GM21515 (cell line): ENCODE data around the gene CEP112.
"Not testable (repeated sequence)": the region's sequence is repeated elsewhere in the genome, so short reads cannot be mapped to it uniquely, and the experiment has no call there.

Experiments
- ATAC-seq: cut with Tn5 transposase; IDR thresholded peaks from one replicate; pipeline ENCODE4 v1.9.1; 2021; ENCODE audit not compliant: unreplicated experiment

The CEP112 gene

GRCh38 chr17:65745241-65745640 lies 446.7 kb downstream of the CEP112 start:
- no peak for ATAC-seq

- no peak for ATAC-seq
These were observed 448.7 kb downstream of the CEP112 start for GRCh38 chr17:65743308-65743655.

- no peak for ATAC-seq
These were observed 449.3 kb downstream of the CEP112 start for GRCh38 chr17:65742403-65743307.

- no peak for ATAC-seq
These were observed 450.2 kb downstream of the CEP112 start for GRCh38 chr17:65741710-65742109.

GRCh38 chr17:65739034-65739433 lies 452.9 kb downstream of the CEP112 start:
- no peak for ATAC-seq

- no peak for ATAC-seq
These were observed 454.5 kb downstream of the CEP112 start for GRCh38 chr17:65737451-65737850.

GRCh38 chr17:65733314-65733713 lies 458.6 kb downstream of the CEP112 start:
- no peak for ATAC-seq

- not testable (repeated sequence) for ATAC-seq
These were observed 459.3 kb downstream of the CEP112 start for GRCh38 chr17:65732667-65733066.

GRCh38 chr17:65730711-65731169 lies 461.2 kb downstream of the CEP112 start:
- ATAC-seq = no peak

- no peak for ATAC-seq
These were observed 462.7 kb downstream of the CEP112 start for GRCh38 chr17:65729207-65729606.

GRCh38 chr17:65727832-65728231 lies 464.1 kb downstream of the CEP112 start:
- no peak for ATAC-seq

GRCh38 chr17:65727246-65727645 lies 464.7 kb downstream of the CEP112 start:
- no peak for ATAC-seq

- ATAC-seq = no peak
These were observed 468.3 kb downstream of the CEP112 start for GRCh38 chr17:65723431-65724151.

GRCh38 chr17:65718601-65719000 lies 473.3 kb downstream of the CEP112 start:
- no peak for ATAC-seq

GRCh38 chr17:65712383-65713267 lies 479.3 kb downstream of the CEP112 start:
- ATAC-seq = no peak

GRCh38 chr17:65711671-65712276 lies 480.2 kb downstream of the CEP112 start:
- ATAC-seq = no peak

- no peak for ATAC-seq
These were observed 484.2 kb downstream of the CEP112 start for GRCh38 chr17:65707780-65708179.

GRCh38 chr17:65704731-65705130 lies 487.2 kb downstream of the CEP112 start:
- no peak for ATAC-seq

- no peak for ATAC-seq
These were observed 488.0 kb downstream of the CEP112 start for GRCh38 chr17:65703891-65704290.

- no peak for ATAC-seq
These were observed 492.5 kb downstream of the CEP112 start for GRCh38 chr17:65699459-65699858.
